Astrocyte (in vitro differentiated cells and primary cell): ENCODE data around the gene CHST2. TPM values are rescaled to one million over a fixed set of nuclear protein-coding genes. Genes with fewer than 3 reads are reported as not detected.
A peak's percentile ranks its signal among the peaks of the same experiment; 100 is the strongest.

ENCODE experiments used
- DNase-seq: peaks from one replicate; pipeline ENCODE4 v3.0.0-alpha.2; 2010; ENCODE audit warnings: low read depth
- FAIRE-seq: peaks from 2 replicates; lab custom pipeline; 2011; peaks lifted over from hg19 to GRCh38; lab: Jason Lieb, UNC
- H2AFZ ChIP-seq: 2 replicates; pipeline ENCODE4 v1.6.0; 2012; ENCODE audit warnings: low read depth, low read length, inconsistent platforms
- H3K27ac ChIP-seq: 2 replicates; pipeline ENCODE4 v1.5.1; 2011; ENCODE audit warnings: low read depth, low read length, inconsistent platforms
- H3K27me3 ChIP-seq: 2 replicates; pipeline ENCODE4 v1.6.0; 2011; ENCODE audit warnings: low read length, inconsistent platforms; ENCODE audit not compliant: insufficient read depth
- H3K36me3 ChIP-seq: 2 replicates; pipeline ENCODE4 v1.5.1; 2011; ENCODE audit warnings: low read length, inconsistent platforms; ENCODE audit not compliant: insufficient read depth
- H3K4me1 ChIP-seq: 2 replicates; pipeline ENCODE4 v1.5.1; 2011; ENCODE audit warnings: low read length, inconsistent platforms; ENCODE audit not compliant: insufficient read depth
- H3K4me2 ChIP-seq: 2 replicates; pipeline ENCODE4 v1.6.0; 2012; ENCODE audit warnings: low read length, inconsistent platforms
- H3K4me3 ChIP-seq: 2 replicates; pipeline ENCODE4 v1.5.1; 2011; ENCODE audit warnings: low read depth, mild to moderate bottlenecking, low read length, inconsistent platforms; ENCODE audit not compliant: insufficient read depth
- H3K79me2 ChIP-seq: 2 replicates; pipeline ENCODE4 v1.6.0; 2012; ENCODE audit warnings: mild to moderate bottlenecking, low read length, inconsistent platforms; ENCODE audit not compliant: insufficient read depth
- H3K9ac ChIP-seq: 2 replicates; pipeline ENCODE4 v1.6.0; 2012; ENCODE audit warnings: mild to moderate bottlenecking, low read length, inconsistent platforms
- H3K9me3 ChIP-seq: 2 replicates; pipeline ENCODE4 v1.5.1; 2012; ENCODE audit warnings: low read depth, mild to moderate bottlenecking, low read length, inconsistent platforms; ENCODE audit not compliant: insufficient read depth
- H4K20me1 ChIP-seq: 2 replicates; pipeline ENCODE4 v1.6.0; 2012; ENCODE audit warnings: low read length, inconsistent platforms; ENCODE audit not compliant: insufficient read depth
- H3K27ac Mint-ChIP-seq: one replicate; pipeline ENCODE4 v1.8.0; 2021; ENCODE audit warnings: mild to moderate bottlenecking, mixed read lengths; ENCODE audit not compliant: unreplicated experiment
- H3K27me3 Mint-ChIP-seq: one replicate; pipeline ENCODE4 v1.8.0; 2021; ENCODE audit warnings: low read depth, mixed read lengths; ENCODE audit not compliant: unreplicated experiment
- H3K36me3 Mint-ChIP-seq: one replicate; pipeline ENCODE4 v1.8.0; 2021; ENCODE audit warnings: low read depth, mixed read lengths; ENCODE audit not compliant: unreplicated experiment
- H3K4me1 Mint-ChIP-seq: one replicate; pipeline ENCODE4 v1.8.0; 2021; ENCODE audit warnings: low read depth, mixed read lengths; ENCODE audit not compliant: unreplicated experiment
- H3K4me3 Mint-ChIP-seq: one replicate; pipeline ENCODE4 v1.8.0; 2021; ENCODE audit warnings: mild to moderate bottlenecking, moderate library complexity, mixed read lengths; ENCODE audit not compliant: unreplicated experiment
- H3K9me3 Mint-ChIP-seq: one replicate; pipeline ENCODE4 v1.8.0; 2021; ENCODE audit warnings: mild to moderate bottlenecking, mixed read lengths; ENCODE audit not compliant: unreplicated experiment
- EZH2 ChIP-seq: IDR thresholded peaks from 2 replicates; pipeline ENCODE4 v1.6.1; 2012; ENCODE audit warnings: mild to moderate bottlenecking, low read length, inconsistent platforms; ENCODE audit not compliant: insufficient read depth
- total RNA-seq: library from RNA; stranded (reverse); gene quantifications from 2 replicates; pipeline ENCODE4 v1.2.1, GENCODE V29; 2021
- TF ChIP-seq, protein P1 (sequence below): IDR thresholded peaks from 2 replicates; pipeline ENCODE4 v1.5.1; 2011; ENCODE audit warnings: low read depth, mild to moderate bottlenecking, inconsistent platforms, low read length, moderate library complexity; ENCODE audit not compliant: insufficient read depth

The CHST2 gene
- total RNA-seq, 1 donor from 2014 or later, result 13.4 TPM

DNA sequence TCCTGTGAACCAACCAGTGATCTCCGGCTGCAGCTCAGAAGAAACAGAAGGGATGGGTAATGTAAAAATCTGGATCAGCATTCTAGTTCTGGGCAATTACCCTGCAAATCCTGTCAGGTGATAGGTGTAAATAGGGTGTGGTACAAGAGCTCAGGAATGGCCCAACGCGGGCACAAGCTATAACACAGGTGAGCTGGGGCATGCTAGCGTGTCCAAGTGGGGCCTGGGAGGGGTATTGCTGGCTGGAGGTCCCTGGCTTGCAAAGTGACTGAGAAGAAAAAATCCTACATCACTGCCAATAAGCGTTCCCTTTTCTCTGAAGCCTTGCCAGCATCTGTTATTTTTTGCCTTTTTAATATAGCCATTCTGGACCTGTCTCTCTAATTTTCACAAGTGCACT is 9.7 kb upstream of the CHST2 start:
- Mint-ChIP-seq H3K4me1 (no peaks in the 10 kb centered on the region), H3K9me3 (peaks cover 9% of the 10 kb centered on the region), H3K27me3 (peaks cover 11% of the 10 kb centered on the region), H3K36me3 (no peaks in the 10 kb centered on the region), H3K27ac (peak overlapping the region; percentile 66), H3K4me3 (no peak overlapping the region)
- H3K79me2 ChIP-seq, result no peaks in the 10 kb centered on the region
- H3K4me3 ChIP-seq, result no peak overlapping the region
- no peak for TF ChIP-seq EZH2
- TF ChIP-seq, protein P1, sequence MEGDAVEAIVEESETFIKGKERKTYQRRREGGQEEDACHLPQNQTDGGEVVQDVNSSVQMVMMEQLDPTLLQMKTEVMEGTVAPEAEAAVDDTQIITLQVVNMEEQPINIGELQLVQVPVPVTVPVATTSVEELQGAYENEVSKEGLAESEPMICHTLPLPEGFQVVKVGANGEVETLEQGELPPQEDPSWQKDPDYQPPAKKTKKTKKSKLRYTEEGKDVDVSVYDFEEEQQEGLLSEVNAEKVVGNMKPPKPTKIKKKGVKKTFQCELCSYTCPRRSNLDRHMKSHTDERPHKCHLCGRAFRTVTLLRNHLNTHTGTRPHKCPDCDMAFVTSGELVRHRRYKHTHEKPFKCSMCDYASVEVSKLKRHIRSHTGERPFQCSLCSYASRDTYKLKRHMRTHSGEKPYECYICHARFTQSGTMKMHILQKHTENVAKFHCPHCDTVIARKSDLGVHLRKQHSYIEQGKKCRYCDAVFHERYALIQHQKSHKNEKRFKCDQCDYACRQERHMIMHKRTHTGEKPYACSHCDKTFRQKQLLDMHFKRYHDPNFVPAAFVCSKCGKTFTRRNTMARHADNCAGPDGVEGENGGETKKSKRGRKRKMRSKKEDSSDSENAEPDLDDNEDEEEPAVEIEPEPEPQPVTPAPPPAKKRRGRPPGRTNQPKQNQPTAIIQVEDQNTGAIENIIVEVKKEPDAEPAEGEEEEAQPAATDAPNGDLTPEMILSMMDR, result no peak
- H3K27ac ChIP-seq, result no peak overlapping the region
- FAIRE-seq (no peak), DNase-seq (no peak)
- H4K20me1 ChIP-seq, result no peaks in the 10 kb centered on the region
- peaks cover 9% of the 10 kb centered on the region for H3K9me3 ChIP-seq
- no peak overlapping the region for H2AFZ ChIP-seq
- H3K9ac ChIP-seq, result no peak overlapping the region
- H3K36me3 ChIP-seq, result no peaks in the 10 kb centered on the region
- no peak overlapping the region for H3K4me2 ChIP-seq
- H3K4me1 ChIP-seq, result no peaks in the 10 kb centered on the region
- H3K27me3 ChIP-seq, result peaks cover 3% of the 10 kb centered on the region

DNA sequence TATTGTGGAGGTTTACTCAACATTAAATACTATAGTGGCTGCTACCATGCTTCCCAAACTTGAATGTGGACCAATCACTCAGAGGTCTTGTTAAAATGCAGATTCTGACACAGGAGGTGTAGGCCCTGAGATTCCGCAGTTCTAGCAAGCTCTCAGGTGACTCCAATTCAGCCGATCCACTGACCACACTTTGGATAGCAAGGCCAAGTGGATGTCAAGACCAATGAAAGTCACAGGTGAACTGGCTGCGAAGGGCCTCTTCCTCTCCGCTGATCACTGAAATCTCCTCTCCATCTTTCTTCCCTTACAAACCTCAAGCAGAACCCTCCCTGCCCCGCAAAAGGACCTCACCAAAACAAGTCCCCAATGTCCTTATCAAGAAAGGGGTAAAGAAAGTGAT is 9.2 kb upstream of the CHST2 start:
- Mint-ChIP-seq H3K27me3 (peaks cover 11% of the 10 kb centered on the region), H3K27ac (no peak overlapping the region), H3K9me3 (peaks cover 5% of the 10 kb centered on the region), H3K36me3 (no peaks in the 10 kb centered on the region), H3K4me1 (no peaks in the 10 kb centered on the region), H3K4me3 (no peak overlapping the region)
- peaks cover 4% of the 10 kb centered on the region for H3K9me3 ChIP-seq
- H3K9ac ChIP-seq, result no peak overlapping the region
- no peak overlapping the region for H2AFZ ChIP-seq
- H3K36me3 ChIP-seq, result no peaks in the 10 kb centered on the region
- H3K27ac ChIP-seq, result no peak overlapping the region
- peaks cover 3% of the 10 kb centered on the region for H3K27me3 ChIP-seq
- H4K20me1 ChIP-seq, result no peaks in the 10 kb centered on the region
- no peaks in the 10 kb centered on the region for H3K79me2 ChIP-seq
- FAIRE-seq, result no peak
- DNase-seq, result no peak
- H3K4me2 ChIP-seq, result no peak overlapping the region
- no peaks in the 10 kb centered on the region for H3K4me1 ChIP-seq
- H3K4me3 ChIP-seq, result no peak overlapping the region
- no peak for TF ChIP-seq EZH2
- TF ChIP-seq, protein P1, result no peak

DNA sequence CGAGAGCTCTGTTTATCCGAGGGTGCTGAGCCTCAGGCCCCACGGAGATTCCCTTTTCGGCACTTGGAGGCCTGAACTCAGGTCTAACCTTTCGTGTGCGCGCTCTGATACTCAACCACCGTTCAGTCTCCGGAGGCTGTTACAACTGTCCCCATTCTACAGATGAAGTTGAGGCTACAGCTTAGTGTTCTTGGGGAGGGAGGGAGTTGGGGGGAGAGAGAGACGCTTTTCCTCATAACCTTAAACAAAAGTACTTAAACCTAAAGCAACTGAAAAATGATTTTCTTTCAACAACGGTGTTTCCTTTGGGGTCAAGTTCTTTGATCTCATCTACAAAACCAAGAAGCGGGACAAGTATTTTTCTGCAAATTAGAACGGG is 952 bp upstream of the CHST2 start:
- DNase-seq, result no peak
- Histone ChIP-seq H3K9me3 (no peaks in the 10 kb centered on the region), H3K9ac (peak overlapping the region; percentile 78), H3K79me2 (peaks cover 8% of the 10 kb centered on the region), H3K4me2 (peak overlapping the region; percentile 90), H2AFZ (peak overlapping the region; percentile 96), H3K27ac (no peak overlapping the region), H4K20me1 (no peaks in the 10 kb centered on the region), H3K4me1 (no peaks in the 10 kb centered on the region), H3K36me3 (no peaks in the 10 kb centered on the region), H3K4me3 (peak overlapping the region; percentile 80), H3K27me3 (no peaks in the 10 kb centered on the region)
- Mint-ChIP-seq H3K9me3 (no peaks in the 10 kb centered on the region), H3K4me1 (peaks cover 2% of the 10 kb centered on the region), H3K4me3 (peak overlapping the region; percentile 85), H3K36me3 (peaks cover 1% of the 10 kb centered on the region), H3K27ac (peak overlapping the region; percentile 66), H3K27me3 (peaks cover 22% of the 10 kb centered on the region)
- no peak for FAIRE-seq
- TF ChIP-seq, protein P1, result no peak
- no peak for TF ChIP-seq EZH2
